Central memory CD8-positive, alpha-beta T cell (primary cell): Measurements from ENCODE around the gene ANP32A.
"Not testable (repeated sequence)": the region's sequence is repeated elsewhere in the genome, so short reads cannot be mapped to it uniquely, and the experiment has no call there.

Experiments
- ATAC-seq: fragments of 150-1000 bp; cut with Tn5 transposase; replicated peaks from 2 replicates; pipeline ENCODE4 v1.10.0; 2022; ENCODE audit warnings: mild to moderate bottlenecking, moderate FRiP score, moderate number of reproducible peaks; ENCODE audit not compliant: poor library complexity, severe bottlenecking; ENCODE audit errors: extremely low read depth
- DNase-seq, 2 donors: peaks; one replicate each; pipeline ENCODE4 v3.0.0; 2021; ENCODE audit warnings: low spot score in 2 of 2
- H3K27ac Mint-ChIP-seq: one replicate; pipeline ENCODE4 v1.8.0; 2022; ENCODE audit warnings: low read depth, mild to moderate bottlenecking, moderate library complexity, mixed read lengths
- H3K27me3 Mint-ChIP-seq: one replicate; pipeline ENCODE4 v1.8.0; 2022; ENCODE audit warnings: mixed read lengths
- H3K36me3 Mint-ChIP-seq: one replicate; pipeline ENCODE4 v1.8.0; 2022; ENCODE audit warnings: mild to moderate bottlenecking, moderate library complexity, mixed read lengths; ENCODE audit not compliant: insufficient read depth
- H3K4me1 Mint-ChIP-seq: one replicate; pipeline ENCODE4 v1.8.0; 2022; ENCODE audit warnings: mixed read lengths
- H3K4me3 Mint-ChIP-seq: one replicate; pipeline ENCODE4 v1.8.0; 2022; ENCODE audit warnings: mild to moderate bottlenecking, moderate library complexity, mixed read lengths
- H3K9me3 Mint-ChIP-seq: one replicate; pipeline ENCODE4 v1.8.0; 2022; ENCODE audit warnings: mixed read lengths

Gene ANP32A

DNA sequence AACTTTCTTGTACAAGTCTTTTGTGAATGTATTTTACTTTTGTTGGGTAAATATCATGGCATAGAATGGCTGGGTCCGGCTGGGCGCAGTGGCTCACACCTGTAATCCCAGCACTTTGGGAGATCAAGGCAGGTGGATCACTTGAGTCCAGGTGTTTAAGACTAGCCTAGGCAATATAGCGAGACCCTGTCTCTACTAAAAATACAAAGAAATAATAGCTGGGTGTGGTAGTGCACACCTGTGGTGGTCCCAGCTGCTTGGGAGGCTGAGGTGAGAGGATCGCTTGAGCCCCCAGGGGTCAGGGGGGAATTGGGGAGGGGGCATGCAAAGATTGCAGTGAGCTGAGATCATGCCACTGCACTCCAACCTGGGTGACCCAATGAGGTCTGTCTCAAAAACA, 52.9 kb downstream of the ANP32A start:
- Mint-ChIP-seq H3K4me1 (no peaks in the 10 kb centered on the region), H3K4me3 (no peak overlapping the region), H3K27ac (no peak overlapping the region), H3K9me3 (no peaks in the 10 kb centered on the region), H3K36me3 (no peaks in the 10 kb centered on the region), H3K27me3 (peaks cover 46% of the 10 kb centered on the region)
- DNase-seq, result no peak
- no peak for ATAC-seq

DNA sequence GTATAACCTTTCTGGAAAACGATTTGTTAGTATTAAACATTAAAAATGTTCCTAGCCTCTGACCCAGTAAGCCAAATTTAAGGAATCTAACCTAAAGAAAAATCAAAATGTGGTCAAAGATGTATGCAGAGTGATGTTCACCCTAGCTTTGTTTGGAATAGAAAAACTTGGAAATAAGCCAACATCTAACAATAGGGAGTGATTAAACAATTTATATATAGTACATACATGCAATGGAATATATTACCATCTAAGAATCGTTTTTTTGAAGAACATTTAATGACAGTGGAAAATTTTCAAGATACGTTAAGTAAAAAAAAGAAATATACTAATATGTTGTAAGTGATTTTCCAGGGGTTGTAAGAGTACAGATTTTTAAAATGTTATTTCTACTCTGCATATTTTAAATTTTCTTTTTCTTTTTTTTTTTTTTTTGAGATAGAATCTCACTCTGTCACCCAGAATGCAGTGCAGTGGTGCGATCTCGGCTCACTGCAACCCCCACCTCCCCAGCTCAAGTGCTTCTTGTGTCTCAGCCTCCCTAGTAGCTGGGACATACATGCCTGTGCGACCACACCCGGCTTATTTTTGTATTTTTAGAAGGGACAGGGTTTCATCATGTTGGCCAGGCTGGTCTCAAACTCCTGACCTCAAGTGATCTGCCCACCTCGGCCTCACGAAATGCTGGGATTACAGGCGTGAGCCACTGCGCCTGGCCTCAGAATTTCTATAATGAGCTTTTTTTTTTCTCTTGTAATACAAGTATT, 54.9 kb downstream of the ANP32A start:
- DNase-seq (no peak), ATAC-seq (no peak)
- Mint-ChIP-seq H3K4me3 (no peak overlapping the region), H3K9me3 (no peaks in the 10 kb centered on the region), H3K27ac (no peak overlapping the region), H3K36me3 (no peaks in the 10 kb centered on the region), H3K4me1 (no peaks in the 10 kb centered on the region), H3K27me3 (peaks cover 65% of the 10 kb centered on the region)

DNA sequence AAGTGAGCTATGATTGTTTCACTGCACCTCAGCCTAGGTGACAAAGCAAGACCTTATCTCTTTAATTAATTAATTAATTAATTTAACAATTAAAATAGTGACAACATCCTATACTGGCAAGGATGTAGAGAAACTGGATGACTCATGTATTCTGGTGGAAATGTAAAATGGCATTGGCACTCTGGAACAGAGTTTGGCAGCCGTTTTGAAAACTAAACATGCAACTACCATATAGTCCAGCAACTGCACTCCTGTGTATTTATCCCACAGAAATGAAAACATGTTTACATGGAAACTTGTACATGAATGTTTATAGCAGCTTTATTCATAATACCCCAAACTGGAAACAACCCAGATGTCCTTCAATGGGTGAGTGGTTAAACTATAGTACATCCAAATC, 56.6 kb downstream of the ANP32A start:
- Mint-ChIP-seq H3K4me1 (no peaks in the 10 kb centered on the region), H3K9me3 (no peaks in the 10 kb centered on the region), H3K4me3 (no peak overlapping the region), H3K27me3 (peaks cover 82% of the 10 kb centered on the region), H3K36me3 (no peaks in the 10 kb centered on the region), H3K27ac (no peak overlapping the region)
- ATAC-seq, result no peak
- DNase-seq, result no peak

DNA sequence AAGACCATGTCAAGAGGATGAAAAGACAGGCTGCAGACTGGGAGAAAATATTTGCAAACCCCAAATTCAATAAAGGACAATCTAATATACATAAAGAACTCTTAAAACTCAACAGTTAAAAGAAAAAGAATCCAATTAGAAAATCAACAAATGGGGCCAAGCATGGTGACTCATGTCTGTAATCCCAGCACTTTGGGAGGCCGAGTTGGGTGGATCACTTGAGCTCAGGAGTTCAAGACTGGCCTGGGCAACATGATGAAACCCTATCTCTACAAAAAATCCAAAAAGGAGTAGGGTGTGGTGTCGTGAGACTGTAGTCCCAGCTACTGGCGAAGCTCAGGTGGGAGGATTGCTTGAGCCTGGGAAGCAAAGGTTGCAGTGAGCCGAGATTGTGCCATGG, 57.6 kb downstream of the ANP32A start:
- no peak overlapping the region for H3K4me3 Mint-ChIP-seq
- no peaks in the 10 kb centered on the region for H3K36me3 Mint-ChIP-seq
- H3K27me3 Mint-ChIP-seq, result peaks cover 86% of the 10 kb centered on the region
- no peak overlapping the region for H3K27ac Mint-ChIP-seq
- no peaks in the 10 kb centered on the region for H3K9me3 Mint-ChIP-seq
- DNase-seq (no peak), ATAC-seq (no peak)
- no peaks in the 10 kb centered on the region for H3K4me1 Mint-ChIP-seq

DNA sequence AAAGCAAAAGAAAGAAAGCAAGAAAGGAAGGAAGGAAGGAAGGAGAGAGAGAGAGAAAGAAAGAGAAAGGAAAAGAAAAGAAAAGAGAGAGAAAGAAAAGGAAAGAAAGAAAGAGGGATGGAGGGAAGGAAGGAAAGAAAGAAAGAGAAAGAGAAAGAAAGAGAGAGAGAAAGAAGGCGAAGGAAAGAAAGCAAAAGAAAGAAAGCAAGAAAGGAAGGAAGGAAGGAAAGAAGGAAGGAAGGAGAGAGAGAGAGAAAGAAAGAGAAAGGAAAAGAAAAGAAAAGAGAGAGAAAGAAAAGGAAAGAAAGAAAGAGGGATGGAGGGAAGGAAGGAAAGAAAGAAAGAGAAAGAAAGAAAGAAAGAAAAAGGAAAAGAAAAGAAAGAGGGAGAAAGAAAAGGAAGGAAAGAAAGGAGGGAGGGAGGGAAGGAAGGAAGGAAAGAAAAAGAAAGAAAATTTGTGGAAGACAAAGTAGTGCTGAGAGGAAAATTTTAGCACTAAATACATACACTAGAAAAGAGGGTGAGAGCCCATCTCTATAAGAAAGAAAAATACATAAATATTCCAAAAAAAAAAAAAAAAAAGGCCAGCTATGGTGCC, 60.6 kb downstream of the ANP32A start:
- not testable (repeated sequence) for H3K4me3 Mint-ChIP-seq, ATAC-seq, H3K27ac Mint-ChIP-seq, H3K36me3 Mint-ChIP-seq, H3K4me1 Mint-ChIP-seq, DNase-seq, H3K9me3 Mint-ChIP-seq
- peaks cover 82% of the 10 kb centered on the region for H3K27me3 Mint-ChIP-seq

DNA sequence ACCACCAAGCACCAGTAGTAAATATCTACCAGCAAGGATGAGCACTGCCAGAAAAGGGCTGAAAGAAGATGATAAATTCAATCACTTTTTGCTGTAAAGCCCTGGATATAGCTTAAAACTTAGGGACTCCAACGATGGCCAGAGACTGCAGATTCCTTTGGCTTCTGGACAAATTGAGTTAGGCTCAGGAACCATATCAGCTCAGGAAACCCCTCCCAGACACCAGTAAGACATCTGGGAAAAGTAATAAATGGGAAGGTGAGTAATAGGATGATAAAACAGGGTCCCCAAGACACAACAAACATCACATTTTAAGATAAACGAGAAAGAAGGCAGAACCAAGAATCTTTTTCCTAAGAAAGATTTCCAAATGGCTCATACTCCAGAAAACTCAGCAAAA, 65.0 kb downstream of the ANP32A start:
- Mint-ChIP-seq H3K27me3 (peaks cover 66% of the 10 kb centered on the region), H3K9me3 (no peaks in the 10 kb centered on the region), H3K4me1 (peaks cover 5% of the 10 kb centered on the region), H3K27ac (no peak overlapping the region), H3K4me3 (no peak overlapping the region), H3K36me3 (no peaks in the 10 kb centered on the region)
- ATAC-seq (no peak), DNase-seq (no peak)

DNA sequence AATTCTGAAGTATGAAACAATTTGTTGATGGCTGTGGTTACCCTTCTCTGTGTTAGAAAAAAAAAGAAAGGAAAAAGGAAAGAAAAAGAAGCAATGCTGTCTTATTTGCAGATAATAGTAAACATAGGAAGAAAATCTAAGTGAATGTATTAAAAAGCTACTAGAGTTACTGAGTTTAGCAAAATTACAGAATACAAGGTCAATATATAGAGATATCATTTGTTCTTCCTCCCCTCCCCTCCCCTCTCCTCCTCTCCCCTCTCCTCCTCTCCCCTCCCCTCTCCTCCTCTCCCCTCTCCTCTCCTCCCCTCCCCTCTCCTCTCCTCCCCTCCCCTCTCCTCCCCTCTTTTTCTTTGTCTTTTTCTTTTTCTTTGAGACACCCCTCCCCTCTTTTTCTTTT, 69.1 kb downstream of the ANP32A start:
- Mint-ChIP-seq H3K27ac (no peak overlapping the region), H3K27me3 (peaks cover 37% of the 10 kb centered on the region), H3K4me1 (peaks cover 5% of the 10 kb centered on the region), H3K9me3 (no peaks in the 10 kb centered on the region), H3K4me3 (no peak overlapping the region), H3K36me3 (no peaks in the 10 kb centered on the region)
- no peak for ATAC-seq
- DNase-seq, result no peak

DNA sequence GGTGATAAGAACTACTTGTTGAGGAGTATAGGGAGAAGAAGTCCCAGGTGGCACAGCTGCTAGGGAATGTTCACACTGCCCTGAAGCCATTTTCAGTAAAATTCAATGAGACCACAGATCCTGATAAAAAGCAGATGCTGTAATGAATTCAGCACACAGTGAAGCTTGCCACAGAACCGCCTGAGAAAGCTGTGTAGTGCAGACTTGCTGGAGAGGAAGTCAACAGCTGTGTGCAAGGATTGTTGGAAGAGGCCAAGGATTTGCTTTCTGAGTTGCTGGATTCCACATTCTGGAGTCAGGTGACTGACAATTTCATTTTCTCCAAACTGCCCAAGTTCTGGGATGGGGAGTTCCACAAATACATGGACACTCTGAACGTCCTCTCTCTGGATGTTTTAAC, 70.9 kb downstream of the ANP32A start:
- H3K36me3 Mint-ChIP-seq, result no peaks in the 10 kb centered on the region
- no peak for ATAC-seq
- peaks cover 2% of the 10 kb centered on the region for H3K4me1 Mint-ChIP-seq
- no peak for DNase-seq
- no peak overlapping the region for H3K4me3 Mint-ChIP-seq
- H3K9me3 Mint-ChIP-seq, result no peaks in the 10 kb centered on the region
- no peak overlapping the region for H3K27ac Mint-ChIP-seq
- H3K27me3 Mint-ChIP-seq, result peaks cover 25% of the 10 kb centered on the region

DNA sequence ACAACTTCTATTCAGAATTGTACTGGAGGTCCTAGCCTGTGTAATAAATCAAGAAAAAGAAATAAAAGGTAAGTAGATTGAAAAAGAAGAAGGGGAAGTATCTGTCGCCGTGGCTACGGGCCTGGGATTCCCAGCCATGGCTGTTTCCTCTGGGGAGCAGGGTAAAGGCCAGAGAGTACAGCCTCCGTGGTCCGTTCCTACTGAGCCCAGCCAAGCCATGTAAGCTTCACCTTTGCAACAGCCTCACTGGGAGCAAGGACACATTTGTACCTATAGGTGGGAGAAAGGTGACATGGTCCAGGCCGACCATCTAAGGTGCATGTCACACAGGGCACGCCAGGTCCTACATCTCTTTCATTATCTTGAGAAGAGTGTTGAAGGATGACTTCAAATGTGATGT, 71.3 kb downstream of the ANP32A start:
- H3K4me3 Mint-ChIP-seq, result no peak overlapping the region
- DNase-seq, result no peak
- no peaks in the 10 kb centered on the region for H3K4me1 Mint-ChIP-seq
- H3K36me3 Mint-ChIP-seq, result no peaks in the 10 kb centered on the region
- no peaks in the 10 kb centered on the region for H3K9me3 Mint-ChIP-seq
- H3K27me3 Mint-ChIP-seq, result peaks cover 25% of the 10 kb centered on the region
- ATAC-seq, result no peak
- no peak overlapping the region for H3K27ac Mint-ChIP-seq

DNA sequence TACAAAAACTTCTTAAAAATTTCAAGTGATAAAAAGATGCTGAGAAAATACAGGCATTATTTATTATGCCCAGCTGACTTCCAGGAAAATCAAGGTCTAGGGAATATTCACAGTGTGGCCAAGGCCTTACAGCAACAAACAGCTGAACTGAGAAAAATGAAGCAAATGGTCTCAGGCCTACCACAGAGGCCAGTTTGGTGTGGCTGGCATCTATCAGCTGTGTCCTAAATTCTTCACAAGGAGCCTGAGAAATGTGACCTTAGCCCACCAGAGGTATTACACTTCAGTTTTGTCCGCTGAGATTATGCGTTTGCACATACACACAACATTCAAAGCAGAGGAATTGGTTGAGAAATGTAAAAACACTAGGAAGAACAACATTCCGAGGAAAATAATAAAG, 77.4 kb downstream of the ANP32A start:
- peaks cover 1% of the 10 kb centered on the region for H3K36me3 Mint-ChIP-seq
- H3K27ac Mint-ChIP-seq, result no peak overlapping the region
- peaks cover 31% of the 10 kb centered on the region for H3K27me3 Mint-ChIP-seq
- H3K4me1 Mint-ChIP-seq, result no peaks in the 10 kb centered on the region
- ATAC-seq (no peak), DNase-seq (no peak)
- no peaks in the 10 kb centered on the region for H3K9me3 Mint-ChIP-seq
- H3K4me3 Mint-ChIP-seq, result no peak overlapping the region

DNA sequence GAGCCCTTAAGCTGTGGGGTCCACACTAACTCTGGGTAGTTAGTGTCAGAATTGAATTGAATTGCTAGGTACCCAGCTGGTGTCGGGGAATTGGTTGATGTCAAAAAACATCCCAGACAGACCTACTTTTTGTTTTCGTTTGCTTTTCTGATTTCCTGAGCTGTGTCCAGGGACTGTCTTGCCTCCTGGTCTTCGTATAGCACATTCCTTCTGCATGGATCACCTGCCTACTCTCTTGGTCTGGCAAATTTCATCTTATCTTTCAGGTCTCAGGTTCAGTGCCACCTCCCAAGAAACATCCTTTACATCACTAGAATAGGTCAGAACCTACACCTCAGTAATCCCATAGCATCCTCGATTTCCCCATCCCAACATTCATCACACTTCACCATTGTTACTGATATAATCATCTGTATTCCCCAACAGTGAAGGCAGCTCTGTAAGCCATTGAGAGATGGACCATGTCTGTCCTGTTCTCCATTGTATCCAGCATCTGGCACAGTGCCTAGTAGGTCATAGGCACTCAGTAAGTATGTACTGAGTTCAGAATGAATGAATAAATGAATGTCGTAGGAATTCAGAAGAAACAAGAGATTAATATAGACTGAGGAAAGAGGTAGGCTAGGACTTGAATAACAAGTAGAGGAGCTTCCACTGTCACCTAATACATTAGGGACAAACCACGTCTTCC, 81.2 kb downstream of the ANP32A start:
- no peaks in the 10 kb centered on the region for H3K4me1 Mint-ChIP-seq
- H3K27me3 Mint-ChIP-seq, result peaks cover 23% of the 10 kb centered on the region
- DNase-seq (no peak), ATAC-seq (no peak)
- no peak overlapping the region for H3K27ac Mint-ChIP-seq
- no peak overlapping the region for H3K4me3 Mint-ChIP-seq
- H3K36me3 Mint-ChIP-seq, result peaks cover 1% of the 10 kb centered on the region
- no peaks in the 10 kb centered on the region for H3K9me3 Mint-ChIP-seq

DNA sequence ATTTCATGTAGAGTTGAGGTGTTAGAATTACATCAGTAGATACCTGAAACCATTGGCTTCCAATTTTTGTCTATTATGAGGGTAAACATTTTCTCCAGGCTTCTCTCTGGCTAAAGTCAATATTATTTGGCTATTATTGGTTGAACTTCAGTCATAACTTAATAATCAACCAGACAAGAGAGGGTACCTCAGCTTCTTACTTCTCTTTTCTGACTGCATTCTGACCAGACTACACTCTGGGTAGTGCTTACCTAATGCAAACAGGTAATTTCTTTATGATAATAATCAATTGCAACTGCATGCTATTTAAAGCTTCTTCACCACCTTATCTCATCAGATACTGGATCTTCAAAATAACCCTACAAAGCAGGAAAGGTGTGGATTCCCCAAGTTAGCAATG, 85.1 kb downstream of the ANP32A start:
- Mint-ChIP-seq H3K4me3 (no peak overlapping the region), H3K4me1 (peaks cover 5% of the 10 kb centered on the region), H3K27ac (no peak overlapping the region), H3K9me3 (no peaks in the 10 kb centered on the region), H3K36me3 (peaks cover 1% of the 10 kb centered on the region), H3K27me3 (peaks cover 10% of the 10 kb centered on the region)
- ATAC-seq (no peak), DNase-seq (no peak)

DNA sequence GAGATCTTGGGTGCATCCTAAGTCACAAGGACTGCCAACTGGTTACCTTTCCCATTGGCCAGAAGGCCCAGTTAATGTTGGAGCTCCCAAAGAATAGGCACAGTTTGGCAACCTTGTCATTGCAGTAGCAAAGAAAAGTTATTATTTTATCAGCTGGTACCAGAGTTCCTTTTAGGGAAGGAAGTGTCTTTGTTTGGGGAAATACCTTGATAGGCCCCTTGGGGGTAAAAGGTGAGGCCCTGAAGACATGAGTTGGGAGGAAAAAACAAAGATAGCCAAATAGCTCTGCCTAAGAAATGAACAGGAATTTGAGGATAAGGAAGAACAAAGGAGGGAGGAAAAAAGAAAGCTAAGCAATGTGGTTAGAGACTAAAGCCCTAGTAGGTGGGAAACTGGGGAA, 85.8 kb downstream of the ANP32A start:
- Mint-ChIP-seq H3K4me1 (peaks cover 5% of the 10 kb centered on the region), H3K36me3 (peaks cover 1% of the 10 kb centered on the region), H3K9me3 (no peaks in the 10 kb centered on the region), H3K4me3 (no peak overlapping the region), H3K27ac (no peak overlapping the region), H3K27me3 (peaks cover 10% of the 10 kb centered on the region)
- no peak for ATAC-seq
- no peak for DNase-seq
